GM12878 (cell line): ENCODE results near the gene SYNDIG1. TPM values are rescaled to one million over a fixed set of nuclear protein-coding genes. Genes with fewer than 3 reads are reported as not detected.

Experiments used
- ATF3 ChIP-seq: IDR thresholded peaks from 2 replicates; pipeline ENCODE4 v1.6.1; 2011; ENCODE audit warnings: low read depth, mild to moderate bottlenecking, low read length, moderate library complexity, borderline replicate concordance; ENCODE audit errors: extremely low read depth
- BCL11A ChIP-seq: IDR thresholded peaks from 2 replicates; pipeline ENCODE4 v1.6.1; 2011; ENCODE audit warnings: low read depth, low read length
- NFXL1 ChIP-seq: fragments of 450-650 bp; IDR thresholded peaks from 2 replicates; pipeline ENCODE4 v1.6.1; 2017; ENCODE audit warnings: antibody characterized with exemption, mild to moderate bottlenecking, borderline replicate concordance
- TAF1 ChIP-seq: IDR thresholded peaks from 2 replicates; pipeline ENCODE4 v1.6.1; 2011; ENCODE audit warnings: mild to moderate bottlenecking, low read depth, low read length, borderline replicate concordance
- TCF3 ChIP-seq: IDR thresholded peaks from 2 replicates; pipeline ENCODE4 v1.6.1; 2012; ENCODE audit warnings: low read depth, mild to moderate bottlenecking, low read length, borderline replicate concordance; ENCODE audit not compliant: insufficient read depth
- polyA plus RNA-seq, 11 experiments: library from polyadenylated mRNA; depleted of rRNA in 4 of 11; unstranded in 6 of 11; stranded (reverse) in 5 of 11; fragments of >200 nt; fragmentation: Nextera tagmentation in 4 of 11; fragmentation: Illumina TruSeq in 1 of 11; extraction: Ambion mirVana in 4 of 11; extraction: Trizol in 1 of 11; gene quantifications; 1 replicate in 1 of 11; 2 replicates in 10 of 11; pipeline versions ENCODE4 v1.2.1 to v1.2.3, GENCODE V29; 2011 to 2016; ENCODE audit warnings: inconsistent platforms in 2 of 11, missing spikeins in 2 of 11, low read depth in 1 of 11
- total RNA-seq, 4 experiments: library from RNA; depleted of rRNA in 3 of 4; stranded (reverse); fragments of >200 nt in 3 of 4; fragmentation: Illumina TruSeq in 1 of 4; extraction: Trizol in 1 of 4; gene quantifications; 2 replicates each; pipeline versions ENCODE4 v1.2.1 to v1.2.3, GENCODE V29; 2013 to 2021
- TF ChIP-seq, protein P1 (sequence below): fragments of 150-350 bp; IDR thresholded peaks from 2 replicates; pipeline ENCODE4 v1.6.1; 2016; ENCODE audit warnings: low read depth, low read length
- TF ChIP-seq, protein P2 (sequence below): fragments of 450-650 bp; IDR thresholded peaks from 2 replicates; pipeline ENCODE4 v1.6.1; 2017; ENCODE audit warnings: mild to moderate bottlenecking, moderate library complexity

The SYNDIG1 gene
- total and polyA plus RNA-seq, 10 of the 15 experiments (the other 5 are each of a cell fraction or from before 2014, with no cell fraction given): not detected

GRCh38 chr20:24584078-24584477 lies 114.6 kb downstream of the SYNDIG1 start (continued):
- TF ChIP-seq, protein P1, sequence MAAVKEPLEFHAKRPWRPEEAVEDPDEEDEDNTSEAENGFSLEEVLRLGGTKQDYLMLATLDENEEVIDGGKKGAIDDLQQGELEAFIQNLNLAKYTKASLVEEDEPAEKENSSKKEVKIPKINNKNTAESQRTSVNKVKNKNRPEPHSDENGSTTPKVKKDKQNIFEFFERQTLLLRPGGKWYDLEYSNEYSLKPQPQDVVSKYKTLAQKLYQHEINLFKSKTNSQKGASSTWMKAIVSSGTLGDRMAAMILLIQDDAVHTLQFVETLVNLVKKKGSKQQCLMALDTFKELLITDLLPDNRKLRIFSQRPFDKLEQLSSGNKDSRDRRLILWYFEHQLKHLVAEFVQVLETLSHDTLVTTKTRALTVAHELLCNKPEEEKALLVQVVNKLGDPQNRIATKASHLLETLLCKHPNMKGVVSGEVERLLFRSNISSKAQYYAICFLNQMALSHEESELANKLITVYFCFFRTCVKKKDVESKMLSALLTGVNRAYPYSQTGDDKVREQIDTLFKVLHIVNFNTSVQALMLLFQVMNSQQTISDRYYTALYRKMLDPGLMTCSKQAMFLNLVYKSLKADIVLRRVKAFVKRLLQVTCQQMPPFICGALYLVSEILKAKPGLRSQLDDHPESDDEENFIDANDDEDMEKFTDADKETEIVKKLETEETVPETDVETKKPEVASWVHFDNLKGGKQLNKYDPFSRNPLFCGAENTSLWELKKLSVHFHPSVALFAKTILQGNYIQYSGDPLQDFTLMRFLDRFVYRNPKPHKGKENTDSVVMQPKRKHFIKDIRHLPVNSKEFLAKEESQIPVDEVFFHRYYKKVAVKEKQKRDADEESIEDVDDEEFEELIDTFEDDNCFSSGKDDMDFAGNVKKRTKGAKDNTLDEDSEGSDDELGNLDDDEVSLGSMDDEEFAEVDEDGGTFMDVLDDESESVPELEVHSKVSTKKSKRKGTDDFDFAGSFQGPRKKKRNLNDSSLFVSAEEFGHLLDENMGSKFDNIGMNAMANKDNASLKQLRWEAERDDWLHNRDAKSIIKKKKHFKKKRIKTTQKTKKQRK: no peak
- no peak for TF ChIP-seq BCL11A
- no peak for TF ChIP-seq TCF3
- TF ChIP-seq NFXL1: no peak
- TF ChIP-seq TAF1: no peak
- TF ChIP-seq, protein P2, sequence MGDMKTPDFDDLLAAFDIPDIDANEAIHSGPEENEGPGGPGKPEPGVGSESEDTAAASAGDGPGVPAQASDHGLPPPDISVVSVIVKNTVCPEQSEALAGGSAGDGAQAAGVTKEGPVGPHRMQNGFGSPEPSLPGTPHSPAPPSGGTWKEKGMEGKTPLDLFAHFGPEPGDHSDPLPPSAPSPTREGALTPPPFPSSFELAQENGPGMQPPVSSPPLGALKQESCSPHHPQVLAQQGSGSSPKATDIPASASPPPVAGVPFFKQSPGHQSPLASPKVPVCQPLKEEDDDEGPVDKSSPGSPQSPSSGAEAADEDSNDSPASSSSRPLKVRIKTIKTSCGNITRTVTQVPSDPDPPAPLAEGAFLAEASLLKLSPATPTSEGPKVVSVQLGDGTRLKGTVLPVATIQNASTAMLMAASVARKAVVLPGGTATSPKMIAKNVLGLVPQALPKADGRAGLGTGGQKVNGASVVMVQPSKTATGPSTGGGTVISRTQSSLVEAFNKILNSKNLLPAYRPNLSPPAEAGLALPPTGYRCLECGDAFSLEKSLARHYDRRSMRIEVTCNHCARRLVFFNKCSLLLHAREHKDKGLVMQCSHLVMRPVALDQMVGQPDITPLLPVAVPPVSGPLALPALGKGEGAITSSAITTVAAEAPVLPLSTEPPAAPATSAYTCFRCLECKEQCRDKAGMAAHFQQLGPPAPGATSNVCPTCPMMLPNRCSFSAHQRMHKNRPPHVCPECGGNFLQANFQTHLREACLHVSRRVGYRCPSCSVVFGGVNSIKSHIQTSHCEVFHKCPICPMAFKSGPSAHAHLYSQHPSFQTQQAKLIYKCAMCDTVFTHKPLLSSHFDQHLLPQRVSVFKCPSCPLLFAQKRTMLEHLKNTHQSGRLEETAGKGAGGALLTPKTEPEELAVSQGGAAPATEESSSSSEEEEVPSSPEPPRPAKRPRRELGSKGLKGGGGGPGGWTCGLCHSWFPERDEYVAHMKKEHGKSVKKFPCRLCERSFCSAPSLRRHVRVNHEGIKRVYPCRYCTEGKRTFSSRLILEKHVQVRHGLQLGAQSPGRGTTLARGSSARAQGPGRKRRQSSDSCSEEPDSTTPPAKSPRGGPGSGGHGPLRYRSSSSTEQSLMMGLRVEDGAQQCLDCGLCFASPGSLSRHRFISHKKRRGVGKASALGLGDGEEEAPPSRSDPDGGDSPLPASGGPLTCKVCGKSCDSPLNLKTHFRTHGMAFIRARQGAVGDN: no peak
- TF ChIP-seq ATF3: no peak
